GM10266 (cell line): Measurements from ENCODE around the gene FZD1.
"Not testable (repeated sequence)": the region's sequence is repeated elsewhere in the genome, so short reads cannot be mapped to it uniquely, and the experiment has no call there.

Experiments used
- DNase-seq: peaks from one replicate; pipeline ENCODE4 v3.0.0; 2012; ENCODE audit errors: extremely low spot score
- CTCF ChIP-seq: IDR thresholded peaks from 2 replicates; pipeline ENCODE4 v1.5.1; 2012; ENCODE audit warnings: mild to moderate bottlenecking, low read depth; ENCODE audit not compliant: control insufficient read depth, insufficient read depth; ENCODE audit errors: missing control alignments

FZD1 gene

DNA sequence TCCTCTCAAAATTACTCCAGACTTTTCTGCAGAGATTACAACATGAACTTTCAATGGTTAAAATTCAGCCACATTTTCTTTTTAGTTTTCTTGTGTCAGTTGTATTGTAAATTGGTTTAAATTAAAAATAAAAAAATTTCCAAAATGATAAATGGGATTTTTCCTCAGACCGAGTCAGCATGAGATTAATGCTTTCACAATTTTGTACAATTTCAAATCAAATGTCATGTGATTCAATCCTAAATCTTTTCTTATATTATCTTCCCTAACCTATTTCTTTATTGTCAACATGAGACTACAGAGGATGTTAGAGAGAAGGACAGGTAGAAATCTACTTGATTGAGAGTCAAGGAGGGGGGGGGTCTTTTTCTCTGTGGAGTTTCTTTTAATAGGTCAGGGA lies 33.7 kb downstream of the FZD1 start:
- no peak for DNase-seq
- TF ChIP-seq CTCF: no peak

DNA sequence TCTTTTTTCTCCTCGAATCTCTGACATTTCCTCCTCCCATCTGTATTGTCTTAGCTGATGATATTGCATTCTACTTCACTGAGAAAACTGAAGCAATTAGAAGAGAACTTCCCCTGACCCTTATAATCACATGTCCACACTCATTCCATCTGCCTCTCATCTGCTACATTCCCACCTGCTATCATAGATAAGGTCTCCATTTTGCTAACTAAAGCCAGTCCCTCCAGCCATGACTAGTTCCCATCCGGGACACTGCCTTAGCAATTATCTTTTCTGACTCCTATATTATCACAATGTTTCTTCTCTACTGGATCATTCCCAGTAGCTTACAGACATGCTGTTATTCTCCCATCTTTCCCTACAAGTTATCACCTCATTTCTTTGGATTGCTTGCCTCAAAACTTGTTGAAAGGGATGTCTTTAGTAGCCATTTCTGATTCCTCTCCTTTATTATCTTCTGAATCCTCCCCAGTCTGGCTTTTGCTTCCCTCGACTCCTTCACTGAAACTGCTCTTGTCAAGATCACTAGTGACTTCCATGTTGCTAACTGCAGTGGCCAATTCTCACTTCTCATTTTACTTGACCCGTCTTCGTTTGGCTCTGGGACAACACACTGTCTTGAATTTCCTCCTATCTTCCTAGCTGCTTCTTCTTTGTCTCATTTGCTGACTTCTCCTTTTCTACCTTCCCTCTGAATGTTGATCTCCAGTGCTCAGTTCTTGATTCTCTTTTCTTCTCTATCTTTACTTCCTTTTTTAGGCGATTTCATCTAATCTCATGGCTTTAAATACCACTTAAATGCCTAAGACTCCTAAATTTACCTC lies 35.9 kb downstream of the FZD1 start:
- no peak for TF ChIP-seq CTCF
- DNase-seq: no peak

- DNase-seq: no peak
These were observed 38.6 kb downstream of the FZD1 start for GRCh38 chr7:91302794-91303193.

GRCh38 chr7:91306266-91306665 lies 42.0 kb downstream of the FZD1 start:
- TF ChIP-seq CTCF: no peak
- DNase-seq: no peak

More at GRCh38 chr7:91302794-91303193, 38.6 kb downstream of the FZD1 start:
- no peak for TF ChIP-seq CTCF

DNA sequence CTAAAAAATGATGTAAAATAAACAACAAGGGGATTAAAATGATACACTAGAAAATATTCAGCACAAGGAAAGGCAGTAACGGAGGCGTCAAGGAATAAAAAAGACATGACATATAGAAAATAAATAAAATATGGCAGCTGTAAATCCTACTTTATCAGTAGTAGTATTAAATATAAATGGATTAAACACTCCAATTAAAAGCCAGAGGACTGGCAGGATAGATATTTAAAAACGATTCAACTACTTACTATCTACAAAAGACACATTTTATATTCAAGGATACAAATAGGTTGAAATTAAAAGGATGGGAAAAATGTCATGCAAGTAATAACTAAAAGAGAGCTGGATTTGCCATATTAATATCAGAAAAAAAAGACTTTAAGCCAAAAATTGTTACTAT lies 43.2 kb downstream of the FZD1 start:
- TF ChIP-seq CTCF: no peak
- no peak for DNase-seq

- not testable (repeated sequence) for DNase-seq
These were observed 44.0 kb downstream of the FZD1 start for GRCh38 chr7:91308191-91308590.

DNA sequence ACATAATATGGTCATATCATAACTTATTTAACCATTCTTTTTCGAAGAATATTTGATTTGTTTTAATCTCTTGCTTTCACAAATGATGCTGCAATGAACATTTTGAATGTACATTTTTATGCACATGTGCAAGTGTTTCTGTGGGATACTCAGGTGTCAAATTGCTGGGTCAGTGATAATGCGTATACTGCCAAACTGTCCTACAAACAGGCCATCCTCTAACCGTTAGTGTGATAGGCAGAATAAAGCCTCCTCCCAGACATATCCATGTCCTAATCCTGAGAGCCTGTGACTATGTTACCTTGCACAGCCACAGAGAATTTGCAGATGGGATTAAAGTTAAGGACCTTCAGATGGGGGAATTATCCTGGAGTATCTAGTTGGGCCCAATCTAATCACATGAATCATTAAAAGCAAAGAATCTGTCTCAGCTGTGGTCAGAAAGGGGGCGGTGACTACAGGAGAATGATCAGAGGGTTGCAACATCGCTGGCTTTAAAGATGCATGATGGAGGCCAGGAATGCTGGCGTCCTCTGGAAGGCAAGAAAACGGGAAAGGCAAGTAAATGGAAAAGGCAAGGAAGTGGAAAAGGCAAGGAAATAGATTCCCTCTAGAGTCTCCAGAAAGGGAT lies 46.7 kb downstream of the FZD1 start:
- no peak for TF ChIP-seq CTCF
- no peak for DNase-seq

GRCh38 chr7:91311839-91312238 lies 47.6 kb downstream of the FZD1 start:
- no peak for DNase-seq
- no peak for TF ChIP-seq CTCF
